Breast epithelium (tissue), 3 donors: ENCODE results near the gene ULK4.

Source experiments
- POLR2A ChIP-seq: fragments of 450-650 bp; IDR thresholded peaks from one replicate; pipeline ENCODE4 v1.6.1; 2016; ENCODE audit warnings: antibody characterized with exemption, mild to moderate bottlenecking, moderate library complexity
- TF ChIP-seq, protein P1 (sequence below), 3 donors: fragments of 450-650 bp; IDR thresholded peaks; one replicate each; pipeline ENCODE4 v1.5.1; 2016 to 2017; ENCODE audit warnings: antibody characterized with exemption in 3 of 3, mild to moderate bottlenecking in 3 of 3, moderate library complexity in 3 of 3

DNA sequence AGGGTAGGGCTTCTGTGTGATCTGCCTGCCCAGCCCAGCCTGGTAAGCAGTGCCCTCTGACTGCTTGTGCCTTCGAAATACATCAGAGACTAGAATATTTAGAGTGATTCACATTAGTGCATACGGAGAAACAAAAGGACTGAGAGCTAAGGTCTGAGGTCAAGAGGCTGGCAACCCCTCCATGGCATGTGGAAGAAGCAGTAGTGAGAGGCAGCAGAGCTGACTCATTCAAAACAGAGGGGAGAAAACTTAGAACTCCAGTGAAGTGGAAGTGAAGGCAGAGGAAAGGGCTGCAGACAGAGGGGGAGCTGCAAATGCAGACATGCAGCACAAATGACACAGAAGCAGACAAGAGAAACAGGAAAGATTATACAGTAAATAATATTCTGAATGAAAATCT is 61.6 kb downstream of the ULK4 start:
- TF ChIP-seq, protein P1, sequence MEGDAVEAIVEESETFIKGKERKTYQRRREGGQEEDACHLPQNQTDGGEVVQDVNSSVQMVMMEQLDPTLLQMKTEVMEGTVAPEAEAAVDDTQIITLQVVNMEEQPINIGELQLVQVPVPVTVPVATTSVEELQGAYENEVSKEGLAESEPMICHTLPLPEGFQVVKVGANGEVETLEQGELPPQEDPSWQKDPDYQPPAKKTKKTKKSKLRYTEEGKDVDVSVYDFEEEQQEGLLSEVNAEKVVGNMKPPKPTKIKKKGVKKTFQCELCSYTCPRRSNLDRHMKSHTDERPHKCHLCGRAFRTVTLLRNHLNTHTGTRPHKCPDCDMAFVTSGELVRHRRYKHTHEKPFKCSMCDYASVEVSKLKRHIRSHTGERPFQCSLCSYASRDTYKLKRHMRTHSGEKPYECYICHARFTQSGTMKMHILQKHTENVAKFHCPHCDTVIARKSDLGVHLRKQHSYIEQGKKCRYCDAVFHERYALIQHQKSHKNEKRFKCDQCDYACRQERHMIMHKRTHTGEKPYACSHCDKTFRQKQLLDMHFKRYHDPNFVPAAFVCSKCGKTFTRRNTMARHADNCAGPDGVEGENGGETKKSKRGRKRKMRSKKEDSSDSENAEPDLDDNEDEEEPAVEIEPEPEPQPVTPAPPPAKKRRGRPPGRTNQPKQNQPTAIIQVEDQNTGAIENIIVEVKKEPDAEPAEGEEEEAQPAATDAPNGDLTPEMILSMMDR (IDR thresholded peaks at IDR 0.05) = no peak
- TF ChIP-seq POLR2A = no peak
